ENCODE measurements around the gene RALGPS2.

DNA sequence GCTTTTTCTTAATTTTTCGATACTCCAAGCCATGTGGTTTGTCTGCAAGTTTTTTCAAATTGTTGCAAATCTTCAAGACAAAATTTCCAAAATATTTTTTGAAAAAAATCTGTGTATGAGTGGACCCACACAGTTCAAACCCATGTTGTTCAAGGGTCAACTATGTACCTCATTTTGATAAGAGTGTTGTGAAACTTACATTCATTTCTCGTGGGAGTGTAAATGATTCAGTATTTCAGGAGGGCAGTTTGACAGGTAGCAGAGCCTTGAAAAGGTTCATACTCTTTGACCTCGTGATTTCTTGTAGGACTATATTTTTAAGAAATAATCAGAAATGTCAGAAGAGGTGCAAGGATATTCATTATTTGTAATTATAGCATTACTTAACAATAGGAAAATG is 77.8 kb downstream of the RALGPS2 start:
- TF ChIP-seq, protein P1, sequence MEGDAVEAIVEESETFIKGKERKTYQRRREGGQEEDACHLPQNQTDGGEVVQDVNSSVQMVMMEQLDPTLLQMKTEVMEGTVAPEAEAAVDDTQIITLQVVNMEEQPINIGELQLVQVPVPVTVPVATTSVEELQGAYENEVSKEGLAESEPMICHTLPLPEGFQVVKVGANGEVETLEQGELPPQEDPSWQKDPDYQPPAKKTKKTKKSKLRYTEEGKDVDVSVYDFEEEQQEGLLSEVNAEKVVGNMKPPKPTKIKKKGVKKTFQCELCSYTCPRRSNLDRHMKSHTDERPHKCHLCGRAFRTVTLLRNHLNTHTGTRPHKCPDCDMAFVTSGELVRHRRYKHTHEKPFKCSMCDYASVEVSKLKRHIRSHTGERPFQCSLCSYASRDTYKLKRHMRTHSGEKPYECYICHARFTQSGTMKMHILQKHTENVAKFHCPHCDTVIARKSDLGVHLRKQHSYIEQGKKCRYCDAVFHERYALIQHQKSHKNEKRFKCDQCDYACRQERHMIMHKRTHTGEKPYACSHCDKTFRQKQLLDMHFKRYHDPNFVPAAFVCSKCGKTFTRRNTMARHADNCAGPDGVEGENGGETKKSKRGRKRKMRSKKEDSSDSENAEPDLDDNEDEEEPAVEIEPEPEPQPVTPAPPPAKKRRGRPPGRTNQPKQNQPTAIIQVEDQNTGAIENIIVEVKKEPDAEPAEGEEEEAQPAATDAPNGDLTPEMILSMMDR (IDR thresholded peaks at IDR 0.05): no peak
- TF ChIP-seq POLR2A (IDR thresholded peaks at IDR 0.05) (no peak), POLR2AphosphoS5 (IDR thresholded peaks at IDR 0.05) (no peak)
